GM18951 (cell line): ENCODE results near the gene RASA3.
"Not testable (repeated sequence)": the region's sequence is repeated elsewhere in the genome, so short reads cannot be mapped to it uniquely, and the experiment has no call there.

ENCODE experiments used
- POLR2A ChIP-seq: IDR thresholded peaks from 4 replicates; pipeline ENCODE4 v1.6.1; 2011; ENCODE audit warnings: mild to moderate bottlenecking; ENCODE audit not compliant: insufficient read length, insufficient read depth; ENCODE audit errors: extremely low read depth
- in situ Hi-C: fragments of 300-500 bp; cut with MboI; formaldehyde crosslinking; loops from one replicate; pipeline ENCODE4 v1.12.0; 2022; ENCODE audit warnings: low sequenced_read_pairs, mixed read lengths, inconsistent platforms; ENCODE audit not compliant: unreplicated experiment

RASA3 gene

DNA sequence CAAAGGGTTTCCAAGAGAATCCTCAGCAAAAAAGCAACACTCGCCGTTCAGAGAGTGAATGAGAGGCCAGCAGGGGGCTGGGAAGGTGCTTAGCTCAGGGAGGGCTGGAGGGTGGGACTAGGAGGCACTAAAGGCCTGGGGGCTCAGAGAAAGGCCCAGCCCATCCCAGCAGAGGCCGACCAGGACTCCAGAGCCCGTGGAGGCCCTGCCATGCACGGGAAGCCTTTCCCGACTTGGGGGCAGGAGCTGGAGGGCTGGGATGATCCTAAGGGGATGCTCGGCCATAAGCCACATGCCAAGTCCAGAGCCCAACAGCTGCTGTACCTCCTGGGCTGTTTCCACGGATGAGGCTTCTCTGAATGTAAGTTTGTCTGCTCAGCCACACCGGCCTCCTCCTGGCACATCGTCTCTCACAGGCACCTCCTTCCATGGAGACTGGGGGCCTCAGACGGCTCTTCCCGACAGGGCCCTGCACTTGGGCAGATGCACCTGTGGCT, 19.5 kb downstream of the RASA3 start:
- TF ChIP-seq POLR2A: no peak
- in situ Hi-C loops: no loop called here

DNA sequence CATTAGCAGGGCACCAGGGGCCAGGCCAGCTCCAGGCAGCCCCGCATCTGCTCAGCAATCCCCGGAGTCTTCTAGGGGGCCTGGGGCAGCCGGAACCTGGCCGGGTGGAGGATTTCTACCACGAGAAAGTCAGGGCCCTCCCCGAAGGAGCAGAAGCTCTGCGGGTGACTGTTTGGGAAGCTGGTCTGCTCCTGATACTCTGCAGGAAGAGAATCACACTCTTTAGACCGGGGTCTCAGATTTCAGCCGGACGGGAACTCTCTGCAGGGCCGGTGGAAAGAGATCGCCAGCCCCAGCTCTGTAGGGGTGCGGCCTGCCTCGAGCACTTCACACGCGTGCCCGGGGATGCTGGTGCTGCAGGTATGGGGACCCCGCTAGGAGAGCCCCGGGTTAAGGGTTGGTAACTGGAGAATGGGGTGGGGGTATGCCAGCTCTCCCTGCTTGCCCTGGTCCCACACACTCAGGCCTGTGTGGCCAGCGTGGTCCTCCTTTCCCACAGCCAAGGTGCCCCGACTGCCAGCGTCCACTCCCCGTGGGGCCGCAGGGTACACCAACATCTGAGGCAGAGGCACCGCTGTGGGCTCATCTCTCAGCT, 20.1 kb downstream of the RASA3 start:
- in situ Hi-C loops: no loop called here
- no peak for TF ChIP-seq POLR2A

DNA sequence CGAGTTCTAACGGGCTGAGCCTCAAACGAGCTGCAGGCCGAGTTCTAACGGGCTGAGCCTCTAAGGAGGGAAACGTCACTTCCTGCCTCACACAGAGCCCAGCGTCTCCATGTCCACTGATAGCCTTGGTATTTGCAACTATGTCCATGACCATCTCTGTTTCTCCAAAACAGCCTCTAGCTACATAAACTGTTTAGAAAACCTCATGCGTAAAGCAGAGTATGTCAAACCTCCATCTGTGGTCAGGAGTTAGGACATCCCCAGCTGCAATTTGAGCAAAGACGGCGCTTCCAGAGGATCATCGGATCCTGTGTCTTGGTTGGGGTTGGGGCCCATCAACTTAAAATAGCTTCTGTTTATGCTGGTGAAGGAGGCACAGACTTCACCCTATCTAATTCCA, 20.8 kb downstream of the RASA3 start:
- no peak for TF ChIP-seq POLR2A
- in situ Hi-C loops: no loop called here

DNA sequence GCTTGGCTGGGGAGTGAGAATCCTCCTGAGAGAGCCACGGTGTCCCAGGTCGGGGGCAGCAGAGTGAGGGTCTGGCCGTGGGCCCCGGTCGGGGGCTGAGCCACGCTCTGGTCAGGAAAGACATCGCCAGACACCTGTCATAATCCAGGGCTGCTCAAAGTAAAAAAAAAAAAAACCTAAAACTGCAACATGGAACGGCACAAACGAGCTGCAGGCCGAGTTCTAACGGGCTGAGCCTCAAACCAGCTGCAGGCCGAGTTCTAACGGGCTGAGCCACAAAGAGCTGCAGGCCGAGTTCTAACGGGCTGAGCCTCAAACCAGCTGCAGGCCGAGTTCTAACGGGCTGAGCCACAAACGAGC, 21.6 kb downstream of the RASA3 start:
- in situ Hi-C loops: not testable (repeated sequence)

DNA sequence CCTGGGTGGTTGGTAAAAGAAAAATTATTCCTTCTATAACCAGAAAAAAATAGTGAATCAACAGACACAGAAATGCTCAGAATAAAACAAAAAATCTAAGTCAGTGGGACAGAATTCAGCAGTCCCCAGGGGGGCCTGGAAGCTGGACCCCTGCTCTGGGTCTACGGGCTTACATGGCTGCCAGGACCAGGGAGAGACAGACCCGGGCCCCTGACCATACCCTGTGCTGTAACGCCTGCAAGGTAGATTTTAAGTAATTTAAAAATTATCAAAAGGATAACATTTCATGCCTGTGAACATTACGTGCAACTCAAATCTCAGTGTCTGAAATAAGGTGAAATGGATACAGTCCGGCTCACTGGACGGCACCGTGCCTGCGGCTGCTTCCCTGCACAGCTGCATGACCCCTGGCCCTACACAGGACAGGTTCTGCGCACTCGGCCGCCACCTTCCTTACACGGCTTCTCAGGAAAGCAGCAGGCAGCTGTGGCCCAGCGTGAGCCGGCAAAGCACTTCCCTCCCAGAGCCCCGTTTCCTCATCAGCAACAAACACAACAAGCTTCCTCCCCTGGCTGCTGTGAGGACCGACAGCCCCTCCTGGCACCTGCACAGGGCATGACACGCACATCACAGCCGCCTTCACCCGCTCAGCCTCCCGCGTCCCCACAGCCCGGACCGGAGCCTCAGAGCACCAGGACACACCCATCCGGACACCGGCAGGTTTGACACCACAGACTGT, 22.2 kb downstream of the RASA3 start:
- no peak for TF ChIP-seq POLR2A
- in situ Hi-C loops: no loop called here

DNA sequence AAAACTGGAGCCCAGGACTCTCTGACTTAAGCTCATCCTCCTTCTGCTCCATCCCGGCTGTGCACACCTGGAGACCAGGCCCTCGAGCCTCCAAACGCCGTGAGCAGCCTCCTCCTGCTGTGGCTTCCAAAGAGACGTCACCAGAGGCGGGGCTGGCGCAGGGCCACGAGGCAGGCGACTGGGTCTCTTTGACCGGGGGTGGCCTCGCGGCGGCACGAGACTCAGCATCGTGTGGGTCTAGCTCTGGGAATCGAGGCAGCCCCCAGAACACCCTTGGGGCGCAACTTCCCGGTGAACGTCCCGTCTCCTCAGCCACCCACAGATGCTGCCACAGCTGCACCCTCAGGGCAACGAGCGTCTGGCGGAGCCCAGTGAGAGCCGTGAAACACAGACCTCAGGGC, 22.8 kb downstream of the RASA3 start:
- in situ Hi-C loops: no loop called here
- TF ChIP-seq POLR2A: no peak

DNA sequence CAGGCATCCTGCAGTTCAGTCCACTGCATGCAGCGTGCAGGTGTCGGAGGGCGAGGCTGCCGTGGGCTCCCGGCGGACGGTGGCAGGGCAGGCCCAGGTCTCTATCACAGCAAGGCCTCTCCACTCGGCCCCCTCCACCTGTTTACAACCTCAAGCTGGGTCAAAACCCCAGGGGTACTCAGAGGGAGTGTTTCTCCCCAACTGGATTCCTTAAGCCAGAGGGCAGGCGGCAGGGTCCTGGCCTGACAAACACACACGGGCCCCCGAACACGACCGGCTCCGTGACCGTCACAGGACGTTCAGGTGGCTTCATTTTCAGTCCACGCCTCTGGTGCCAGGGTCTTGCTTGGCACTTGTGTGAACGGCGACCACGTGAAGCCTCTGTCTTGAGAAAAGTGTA, 23.5 kb downstream of the RASA3 start:
- no peak for TF ChIP-seq POLR2A
- in situ Hi-C loops: no loop called here

DNA sequence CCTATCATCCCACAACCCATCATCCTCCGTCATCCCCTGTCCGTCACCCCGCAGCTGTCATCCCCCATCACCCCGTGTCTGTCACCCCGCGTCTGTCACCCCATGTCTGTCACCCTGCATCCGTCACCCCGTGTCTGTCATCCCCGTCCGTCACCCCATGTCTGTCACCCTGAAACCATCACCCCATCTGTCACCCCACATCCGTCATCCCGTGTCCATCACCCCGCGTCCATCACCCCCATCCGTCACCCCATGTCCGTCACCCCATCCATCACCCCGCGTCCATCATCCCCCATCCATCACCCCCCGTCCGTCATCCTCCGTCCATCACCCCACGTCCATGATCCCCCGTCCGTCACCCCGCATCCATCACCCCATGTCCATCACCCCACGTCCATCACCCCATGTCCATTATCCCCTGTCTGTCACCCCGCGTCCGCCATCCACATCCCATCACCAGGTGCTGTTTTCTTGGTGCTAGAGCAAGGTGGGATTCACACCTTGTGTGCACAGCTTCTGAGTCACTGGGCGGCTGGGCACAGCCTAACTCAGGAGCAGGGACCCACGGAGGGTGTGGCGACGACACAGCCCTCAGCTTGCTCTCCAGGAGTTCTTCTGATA, 24.2 kb downstream of the RASA3 start:
- in situ Hi-C loops: no loop called here
- TF ChIP-seq POLR2A: no peak

DNA sequence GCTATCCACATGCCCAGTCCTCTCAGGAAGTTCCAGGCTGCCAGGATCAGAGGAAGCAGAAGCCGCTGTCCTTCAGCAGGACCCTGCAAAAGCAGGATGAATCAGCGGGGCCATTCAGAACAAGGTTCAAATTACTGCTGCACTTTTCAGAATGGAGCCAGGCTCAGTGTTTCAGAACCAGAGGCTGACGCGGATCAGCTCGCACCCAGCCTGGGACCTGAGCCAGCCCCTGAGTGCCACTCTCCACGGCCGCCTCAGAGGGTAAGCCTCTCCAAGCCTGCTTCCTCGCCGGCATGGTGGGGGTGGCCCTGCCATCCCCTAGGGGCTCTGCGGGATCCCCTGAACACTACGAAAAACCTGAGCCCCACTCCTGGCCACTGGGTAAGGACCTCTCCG, 24.7 kb downstream of the RASA3 start:
- no peak for TF ChIP-seq POLR2A
- in situ Hi-C loops: no loop called here

DNA sequence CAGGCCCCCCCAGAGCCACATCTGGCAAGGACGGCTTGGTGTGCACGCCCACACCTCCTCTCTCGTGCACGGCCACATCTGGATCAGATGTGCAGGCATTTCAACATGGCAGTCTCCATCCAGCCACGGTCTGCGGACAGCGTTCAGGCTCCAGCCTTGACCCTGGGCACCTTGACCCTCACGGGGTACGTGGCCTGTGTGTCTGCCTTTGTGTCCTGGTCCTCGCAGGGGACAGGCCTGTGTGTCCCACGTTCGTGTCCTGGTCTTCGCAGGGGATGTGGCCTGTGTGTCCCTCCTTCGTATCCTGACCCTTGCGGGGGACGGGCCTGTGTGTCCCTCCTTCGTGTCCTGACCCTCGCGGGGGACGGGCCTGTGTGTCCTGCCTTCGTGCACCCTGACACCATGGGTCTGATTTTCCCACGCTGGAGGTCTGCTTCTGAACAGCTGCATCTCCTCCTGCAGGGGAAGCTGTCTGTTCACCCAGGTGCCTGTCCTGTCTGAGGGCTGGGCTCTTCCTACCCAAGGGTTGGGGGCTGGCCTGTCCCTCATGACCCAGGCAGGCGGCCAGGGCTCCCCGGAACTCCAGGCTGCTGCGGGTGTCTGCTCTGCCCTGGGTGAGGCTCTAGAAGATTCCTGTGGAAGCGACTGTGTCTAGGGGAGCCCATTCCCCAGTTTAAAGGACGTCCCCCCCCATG, 25.3 kb downstream of the RASA3 start:
- no peak for TF ChIP-seq POLR2A
- in situ Hi-C loops: no loop called here

DNA sequence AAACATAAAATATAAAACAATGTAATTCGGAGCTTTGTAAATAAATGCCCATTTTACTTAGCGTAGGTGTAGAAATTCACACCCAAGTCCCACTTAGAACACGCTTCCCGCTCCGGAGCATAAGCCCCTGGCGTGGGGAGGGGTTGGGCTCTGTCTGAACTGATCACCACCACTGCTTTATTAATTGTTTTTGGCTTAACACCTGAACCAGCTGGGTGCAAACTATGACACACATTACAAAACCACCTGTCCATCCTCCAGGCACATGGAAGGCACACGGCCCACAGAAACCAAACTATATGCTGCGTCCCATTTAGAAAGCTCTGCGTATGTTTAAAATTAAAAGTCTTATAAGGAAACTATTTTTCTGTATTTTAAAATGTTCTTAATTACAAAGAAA, 25.9 kb downstream of the RASA3 start:
- TF ChIP-seq POLR2A: no peak
- in situ Hi-C loops: no loop called here

DNA sequence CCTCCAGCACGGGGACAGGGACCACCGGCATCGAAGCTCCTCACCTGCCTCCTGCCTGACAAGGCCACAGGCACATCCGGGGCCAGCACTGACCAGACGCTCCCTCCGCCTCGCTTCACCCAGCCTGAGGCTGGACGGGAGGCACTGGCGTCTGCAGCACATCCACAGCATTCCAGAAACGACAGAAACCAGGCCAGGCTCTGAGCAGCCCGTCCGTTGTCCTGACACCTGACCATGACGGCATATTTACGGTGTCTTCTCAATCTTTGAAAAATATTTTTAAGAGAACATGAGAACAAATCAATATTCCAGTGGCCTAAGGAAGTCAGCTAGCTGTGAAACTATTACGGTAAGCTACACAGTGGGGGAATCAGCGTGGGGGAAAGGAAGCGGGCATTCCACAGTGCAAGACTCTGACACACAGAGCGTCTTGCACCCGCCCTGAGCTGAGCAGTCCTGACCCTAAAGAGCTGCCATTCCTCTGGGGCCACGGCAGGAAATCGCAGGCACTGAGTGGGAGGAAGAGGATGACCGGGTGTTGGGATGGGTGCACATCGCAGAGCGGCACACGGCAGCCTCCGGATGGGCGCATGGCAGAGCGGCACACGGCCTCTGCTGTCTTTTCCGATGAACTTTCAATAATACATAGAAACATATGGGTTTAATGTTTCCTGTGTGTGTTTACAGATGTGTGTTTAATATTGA, 26.8 kb downstream of the RASA3 start:
- TF ChIP-seq POLR2A: no peak
- in situ Hi-C loops: no loop called here
